ENCODE data around the gene PPP2R2C.

PPP2R2C gene

GRCh38 chr4:6449746-6450369 is 22.6 kb downstream of the PPP2R2C start:
- no peak for DNase-seq (ENCODE audit: low read depth)
- no peak for TF ChIP-seq MYC (IDR thresholded peaks at IDR 0.05; ENCODE audit: low read depth, low read length)
- TF ChIP-seq POLR2A (IDR thresholded peaks at IDR 0.05; ENCODE audit: extremely low read depth, insufficient read length): no peak
- H3K4me3 ChIP-seq (ENCODE audit: low read depth, low read length): no peak overlapping the region

- H3K4me3 ChIP-seq (ENCODE audit: low read depth, low read length): no peak overlapping the region
- TF ChIP-seq CTCF (IDR thresholded peaks at IDR 0.05; ENCODE audit: low read depth, low read length): no peak
- no peak for TF ChIP-seq POLR2A (IDR thresholded peaks at IDR 0.05; ENCODE audit: extremely low read depth, insufficient read length)
- TF ChIP-seq MAX (IDR thresholded peaks at IDR 0.05; ENCODE audit: low read depth, low read length): no peak
- TF ChIP-seq MYC (IDR thresholded peaks at IDR 0.05; ENCODE audit: low read depth, low read length): no peak
- DNase-seq (ENCODE audit: low read depth): no peak
Observed at GRCh38 chr4:6449335-6449734, 23.1 kb downstream of the PPP2R2C start.

GRCh38 chr4:6448476-6449170 is 23.8 kb downstream of the PPP2R2C start:
- H3K4me3 ChIP-seq (ENCODE audit: low read depth, low read length): no peak overlapping the region
- TF ChIP-seq MAX (IDR thresholded peaks at IDR 0.05; ENCODE audit: low read depth, low read length) (no peak), CTCF (IDR thresholded peaks at IDR 0.05; ENCODE audit: low read depth, low read length) (no peak), POLR2A (IDR thresholded peaks at IDR 0.05; ENCODE audit: extremely low read depth, insufficient read length) (no peak), MYC (IDR thresholded peaks at IDR 0.05; ENCODE audit: low read depth, low read length) (no peak)
- no peak for DNase-seq (ENCODE audit: low read depth)

GRCh38 chr4:6447672-6448171 is 24.7 kb downstream of the PPP2R2C start:
- DNase-seq (ENCODE audit: low read depth): no peak
- TF ChIP-seq MAX (IDR thresholded peaks at IDR 0.05; ENCODE audit: low read depth, low read length) (no peak), MYC (IDR thresholded peaks at IDR 0.05; ENCODE audit: low read depth, low read length) (no peak), POLR2A (IDR thresholded peaks at IDR 0.05; ENCODE audit: extremely low read depth, insufficient read length) (no peak), CTCF (IDR thresholded peaks at IDR 0.05; ENCODE audit: low read depth, low read length) (no peak)
- no peak overlapping the region for H3K4me3 ChIP-seq (ENCODE audit: low read depth, low read length)

- H3K4me3 ChIP-seq (ENCODE audit: low read depth, low read length): no peak overlapping the region
- DNase-seq (ENCODE audit: low read depth): no peak
- no peak for TF ChIP-seq MYC (IDR thresholded peaks at IDR 0.05; ENCODE audit: low read depth, low read length)
- TF ChIP-seq CTCF (IDR thresholded peaks at IDR 0.05; ENCODE audit: low read depth, low read length): no peak
- TF ChIP-seq POLR2A (IDR thresholded peaks at IDR 0.05; ENCODE audit: extremely low read depth, insufficient read length): no peak
Observed at GRCh38 chr4:6446538-6447451, 25.6 kb downstream of the PPP2R2C start.

- TF ChIP-seq MYC (IDR thresholded peaks at IDR 0.05; ENCODE audit: low read depth, low read length) (no peak), MAX (IDR thresholded peaks at IDR 0.05; ENCODE audit: low read depth, low read length) (no peak), POLR2A (IDR thresholded peaks at IDR 0.05; ENCODE audit: extremely low read depth, insufficient read length) (no peak), CTCF (IDR thresholded peaks at IDR 0.05; ENCODE audit: low read depth, low read length) (no peak)
- H3K4me3 ChIP-seq (ENCODE audit: low read depth, low read length): no peak overlapping the region
- DNase-seq (ENCODE audit: low read depth): no peak
Observed at GRCh38 chr4:6446130-6446482, 26.3 kb downstream of the PPP2R2C start.

All from NB4 (cell line).